GM12878 (cell line): ENCODE results near the gene AMDHD2. TPM values are rescaled to one million over a fixed set of nuclear protein-coding genes. Genes with fewer than 3 reads are reported as not detected.

Experiments
- REST ChIP-seq: IDR thresholded peaks from 2 replicates; pipeline ENCODE4 v1.6.1; 2012; ENCODE audit warnings: mild to moderate bottlenecking, low read depth, low read length
- TCF3 ChIP-seq: IDR thresholded peaks from 2 replicates; pipeline ENCODE4 v1.6.1; 2012; ENCODE audit warnings: low read depth, mild to moderate bottlenecking, low read length, borderline replicate concordance; ENCODE audit not compliant: insufficient read depth
- ZNF24 ChIP-seq: fragments of 450-650 bp; IDR thresholded peaks from 2 replicates; pipeline ENCODE4 v1.6.1; 2017; ENCODE audit warnings: antibody characterized with exemption, mild to moderate bottlenecking
- ZNF384 ChIP-seq: IDR thresholded peaks from 2 replicates; pipeline ENCODE4 v1.6.1; 2012; ENCODE audit warnings: low read depth, mild to moderate bottlenecking, low read length, improper control_type of control experiment, borderline replicate concordance
- polyA plus RNA-seq, 11 experiments: library from polyadenylated mRNA; depleted of rRNA in 4 of 11; unstranded in 6 of 11; stranded (reverse) in 5 of 11; fragments of >200 nt; fragmentation: Nextera tagmentation in 4 of 11; fragmentation: Illumina TruSeq in 1 of 11; extraction: Ambion mirVana in 4 of 11; extraction: Trizol in 1 of 11; gene quantifications; 1 replicate in 1 of 11; 2 replicates in 10 of 11; pipeline versions ENCODE4 v1.2.1 to v1.2.3, GENCODE V29; 2011 to 2016; ENCODE audit warnings: inconsistent platforms in 2 of 11, missing spikeins in 2 of 11, low read depth in 1 of 11
- total RNA-seq, 4 experiments: library from RNA; depleted of rRNA in 3 of 4; stranded (reverse); fragments of >200 nt in 3 of 4; fragmentation: Illumina TruSeq in 1 of 4; extraction: Trizol in 1 of 4; gene quantifications; 2 replicates each; pipeline versions ENCODE4 v1.2.1 to v1.2.3, GENCODE V29; 2013 to 2021
- TF ChIP-seq, protein P1 (sequence below): fragments of 450-650 bp; IDR thresholded peaks from 2 replicates; pipeline ENCODE4 v1.6.1; 2016; ENCODE audit warnings: mild to moderate bottlenecking
- TF ChIP-seq, protein P2 (sequence below): fragments of 150-350 bp; IDR thresholded peaks from 2 replicates; pipeline ENCODE4 v1.6.1; 2014; ENCODE audit warnings: mild to moderate bottlenecking, low read depth, low read length
- TF ChIP-seq, protein P3 (sequence below): IDR thresholded peaks from 2 replicates; pipeline ENCODE4 v1.6.1; 2011; ENCODE audit warnings: borderline replicate concordance, low read depth, mild to moderate bottlenecking, moderate library complexity, low read length; ENCODE audit not compliant: insufficient read depth, poor library complexity, severe bottlenecking

AMDHD2 gene
- total and polyA plus RNA-seq, 10 of the 15 experiments (the other 5 are each of a cell fraction or from before 2014, with no cell fraction given): 0.60 to 41.8 (median 24.3) TPM; not detected in 1

- TF ChIP-seq REST: no peak
- TF ChIP-seq, protein P1, sequence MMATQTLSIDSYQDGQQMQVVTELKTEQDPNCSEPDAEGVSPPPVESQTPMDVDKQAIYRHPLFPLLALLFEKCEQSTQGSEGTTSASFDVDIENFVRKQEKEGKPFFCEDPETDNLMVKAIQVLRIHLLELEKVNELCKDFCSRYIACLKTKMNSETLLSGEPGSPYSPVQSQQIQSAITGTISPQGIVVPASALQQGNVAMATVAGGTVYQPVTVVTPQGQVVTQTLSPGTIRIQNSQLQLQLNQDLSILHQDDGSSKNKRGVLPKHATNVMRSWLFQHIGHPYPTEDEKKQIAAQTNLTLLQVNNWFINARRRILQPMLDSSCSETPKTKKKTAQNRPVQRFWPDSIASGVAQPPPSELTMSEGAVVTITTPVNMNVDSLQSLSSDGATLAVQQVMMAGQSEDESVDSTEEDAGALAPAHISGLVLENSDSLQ: no peak
- TF ChIP-seq, protein P2, sequence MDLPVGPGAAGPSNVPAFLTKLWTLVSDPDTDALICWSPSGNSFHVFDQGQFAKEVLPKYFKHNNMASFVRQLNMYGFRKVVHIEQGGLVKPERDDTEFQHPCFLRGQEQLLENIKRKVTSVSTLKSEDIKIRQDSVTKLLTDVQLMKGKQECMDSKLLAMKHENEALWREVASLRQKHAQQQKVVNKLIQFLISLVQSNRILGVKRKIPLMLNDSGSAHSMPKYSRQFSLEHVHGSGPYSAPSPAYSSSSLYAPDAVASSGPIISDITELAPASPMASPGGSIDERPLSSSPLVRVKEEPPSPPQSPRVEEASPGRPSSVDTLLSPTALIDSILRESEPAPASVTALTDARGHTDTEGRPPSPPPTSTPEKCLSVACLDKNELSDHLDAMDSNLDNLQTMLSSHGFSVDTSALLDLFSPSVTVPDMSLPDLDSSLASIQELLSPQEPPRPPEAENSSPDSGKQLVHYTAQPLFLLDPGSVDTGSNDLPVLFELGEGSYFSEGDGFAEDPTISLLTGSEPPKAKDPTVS: no peak
- TF ChIP-seq, protein P3, sequence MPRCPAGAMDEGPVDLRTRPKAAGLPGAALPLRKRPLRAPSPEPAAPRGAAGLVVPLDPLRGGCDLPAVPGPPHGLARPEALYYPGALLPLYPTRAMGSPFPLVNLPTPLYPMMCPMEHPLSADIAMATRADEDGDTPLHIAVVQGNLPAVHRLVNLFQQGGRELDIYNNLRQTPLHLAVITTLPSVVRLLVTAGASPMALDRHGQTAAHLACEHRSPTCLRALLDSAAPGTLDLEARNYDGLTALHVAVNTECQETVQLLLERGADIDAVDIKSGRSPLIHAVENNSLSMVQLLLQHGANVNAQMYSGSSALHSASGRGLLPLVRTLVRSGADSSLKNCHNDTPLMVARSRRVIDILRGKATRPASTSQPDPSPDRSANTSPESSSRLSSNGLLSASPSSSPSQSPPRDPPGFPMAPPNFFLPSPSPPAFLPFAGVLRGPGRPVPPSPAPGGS: no peak
- no peak for TF ChIP-seq ZNF24
- TF ChIP-seq ZNF384: no peak
- TF ChIP-seq TCF3: no peak
- TF ChIP-seq, all 136 proteins: peak for 0
These were observed 29.7 kb upstream of the AMDHD2 start (continued) for GRCh38 chr16:2490190-2491105.
